Caco-2 (cell line): ENCODE measurements around the gene PRTN3. TPM values are rescaled to one million over a fixed set of nuclear protein-coding genes. Genes with fewer than 3 reads are reported as not detected.

Source experiments
- BruUV-seq: library from RNA; stranded (reverse); fragments of 400-500 nt; replicated peaks from 2 replicates; lab custom pipeline; 2021; lab: Mats Ljungman, UMichigan
- CTCF ChIA-PET: fragments of 300-600 bp; sonication (Branson Sonifier 250); formaldehyde crosslinking; loops from one replicate; lab custom pipeline; 2022; ENCODE audit warnings: antibody characterized with exemption; lab: Charles Lee
- POLR2A ChIA-PET: fragments of 300-600 bp; sonication (Branson Sonifier 250); formaldehyde crosslinking; loops from one replicate; lab custom pipeline; 2022; ENCODE audit warnings: antibody characterized with exemption; lab: Charles Lee
- DNase-seq, 2 experiments: peaks; one replicate each; pipeline versions ENCODE4 v3.0.0 to v3.0.0-alpha.2; 2020 to 2022
- H3K27me3 ChIP-seq: replicated peaks from 2 replicates; pipeline ENCODE4 v1.6.0; 2011; ENCODE audit warnings: low read length; ENCODE audit not compliant: control insufficient read depth, insufficient read depth
- H3K36me3 ChIP-seq: 2 replicates; pipeline ENCODE4 v1.5.1; 2011; ENCODE audit warnings: low read length; ENCODE audit not compliant: control insufficient read depth, insufficient read depth
- H3K4me1 ChIP-seq: fragments of 250-450 bp; sonication (Bioruptor Pico); 2 replicates; pipeline ENCODE4 v1.5.1; 2020; ENCODE audit warnings: mild to moderate bottlenecking
- H3K4me3 ChIP-seq: 2 replicates; pipeline ENCODE4 v1.5.1; 2011; ENCODE audit warnings: low read depth, mild to moderate bottlenecking, control low read depth, low read length
- H3K9me3 ChIP-seq: fragments of 250-450 bp; sonication (Bioruptor Pico); 2 replicates; pipeline ENCODE4 v1.5.1; 2020; ENCODE audit warnings: mild to moderate bottlenecking, moderate library complexity
- H3K27ac Mint-ChIP-seq: one replicate; pipeline ENCODE4 v1.8.0; 2022; ENCODE audit warnings: mixed read lengths; ENCODE audit not compliant: unreplicated experiment
- H3K27me3 Mint-ChIP-seq: one replicate; pipeline ENCODE4 v1.8.0; 2022; ENCODE audit warnings: mixed read lengths; ENCODE audit not compliant: insufficient read depth, unreplicated experiment
- H3K36me3 Mint-ChIP-seq: one replicate; pipeline ENCODE4 v1.8.0; 2022; ENCODE audit warnings: mild to moderate bottlenecking, mixed read lengths; ENCODE audit not compliant: insufficient read depth, unreplicated experiment
- H3K4me1 Mint-ChIP-seq: one replicate; pipeline ENCODE4 v1.8.0; 2022; ENCODE audit warnings: low read depth, mixed read lengths; ENCODE audit not compliant: unreplicated experiment
- H3K4me3 Mint-ChIP-seq: one replicate; pipeline ENCODE4 v1.8.0; 2022; ENCODE audit warnings: mild to moderate bottlenecking, moderate library complexity, mixed read lengths; ENCODE audit not compliant: unreplicated experiment
- H3K9me3 Mint-ChIP-seq: one replicate; pipeline ENCODE4 v1.8.0; 2022; ENCODE audit warnings: mixed read lengths; ENCODE audit not compliant: unreplicated experiment
- CTCF ChIP-seq, 2 experiments: fragments of 200-600 bp in 1 of 2; IDR thresholded peaks; 1 replicate in 1 of 2; 2 replicates in 1 of 2; pipeline versions ENCODE4 v1.5.1 to v1.8.0; 2011 to 2022; ENCODE audit warnings: antibody characterized with exemption in 1 of 2, control low read depth in 1 of 2, inconsistent platforms in 1 of 2, low read depth in 1 of 2, low read length in 1 of 2, mild to moderate bottlenecking in 1 of 2, moderate library complexity in 1 of 2; ENCODE audit not compliant: insufficient read depth in 1 of 2, severe bottlenecking in 1 of 2, unreplicated experiment in 1 of 2
- intact Hi-C: fragments of 100-400 bp; cut with micrococcal nuclease; formaldehyde crosslinking; loops from one replicate; pipeline ENCODE4 v1.10.0; 2022; ENCODE audit not compliant: unreplicated experiment
- total RNA-seq: library from RNA; stranded (reverse); gene quantifications from 2 replicates; pipeline ENCODE4 v1.2.3, GENCODE V29; 2022

Gene PRTN3
- total RNA-seq, 1 experiment from 2014 or later, result 0.29 TPM

- DNase-seq, result no peak
- H3K9me3 Mint-ChIP-seq, result no peaks in the 10 kb centered on the region
- no peaks in the 10 kb centered on the region for H3K36me3 Mint-ChIP-seq
- H3K27me3 ChIP-seq, result no peaks in the 10 kb centered on the region
- H3K27me3 Mint-ChIP-seq, result no peaks in the 10 kb centered on the region
- BruUV-seq, result no TSS peak
- no peaks in the 10 kb centered on the region for H3K9me3 ChIP-seq
- no peak within 1 kb of the TSS for H3K4me3 Mint-ChIP-seq
- TF ChIP-seq CTCF (IDR thresholded peaks at IDR 0.05; ENCODE audit: insufficient read depth in 1 of 2, low read depth in 1 of 2, low read length in 1 of 2, severe bottlenecking in 1 of 2, unreplicated experiment in 1 of 2), result no peak
- no peak within 1 kb of the TSS for H3K4me3 ChIP-seq
- ChIA-PET POLR2A (no interaction called here), CTCF (no interaction called here)
- H3K36me3 ChIP-seq, result no peaks in the 10 kb centered on the region
- H3K27ac Mint-ChIP-seq, result no peak within 1 kb of the TSS
- no peaks in the 10 kb centered on the region for H3K4me1 Mint-ChIP-seq
- intact Hi-C loops, result no loop called here
- no peaks in the 10 kb centered on the region for H3K4me1 ChIP-seq
These were observed 13.0 kb upstream of the PRTN3 start, which contains the start of gene AZU1 for GRCh38 chr19:827710-828321. AZU1 (plus strand) TSS chr19:827837; CDS start chr19:827847, 10 bp downstream.

DNA sequence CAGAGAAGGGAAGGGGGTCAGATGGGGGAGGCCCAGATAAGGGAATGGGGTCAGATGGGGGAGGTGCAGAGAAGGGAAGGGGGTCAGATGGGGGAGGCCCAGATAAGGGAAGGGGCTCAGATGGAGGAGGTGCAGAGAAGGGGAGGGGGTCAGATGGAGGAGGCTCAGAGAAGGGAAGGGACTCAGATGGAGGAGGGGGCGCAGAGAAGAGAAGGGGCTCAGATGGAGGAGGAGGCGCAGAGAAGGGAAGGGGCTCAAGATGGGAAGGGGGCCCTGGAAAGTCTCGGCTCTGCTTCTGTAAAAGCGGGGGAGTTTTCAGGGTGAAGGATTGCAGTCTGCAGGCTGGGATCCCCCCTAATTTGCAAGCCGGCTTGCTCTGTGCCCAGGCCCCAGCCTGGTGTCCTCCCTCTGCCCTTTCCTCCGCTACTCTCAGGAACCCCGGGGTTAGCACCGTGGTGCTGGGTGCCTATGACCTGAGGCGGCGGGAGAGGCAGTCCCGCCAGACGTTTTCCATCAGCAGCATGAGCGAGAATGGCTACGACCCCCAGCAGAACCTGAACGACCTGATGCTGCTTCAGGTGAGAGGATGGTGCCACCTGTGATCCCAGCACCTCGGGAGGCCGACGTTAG is 11.6 kb upstream of the PRTN3 start:
- no peak for DNase-seq
- Mint-ChIP-seq H3K9me3 (no peaks in the 10 kb centered on the region), H3K36me3 (no peaks in the 10 kb centered on the region), H3K27me3 (no peaks in the 10 kb centered on the region), H3K27ac (no peak overlapping the region), H3K4me1 (no peaks in the 10 kb centered on the region), H3K4me3 (no peak overlapping the region)
- POLR2A ChIA-PET, result no interaction called here
- BruUV-seq, result no TSS peak
- Histone ChIP-seq H3K4me1 (no peaks in the 10 kb centered on the region), H3K9me3 (no peaks in the 10 kb centered on the region), H3K27me3 (no peaks in the 10 kb centered on the region), H3K36me3 (no peaks in the 10 kb centered on the region), H3K4me3 (no peak overlapping the region)
- CTCF ChIA-PET, result no interaction called here
- TF ChIP-seq CTCF (IDR thresholded peaks at IDR 0.05; ENCODE audit: insufficient read depth in 1 of 2, low read depth in 1 of 2, low read length in 1 of 2, severe bottlenecking in 1 of 2, unreplicated experiment in 1 of 2), result no peak
- intact Hi-C loops, result no loop called here

- H3K36me3 ChIP-seq, result no peaks in the 10 kb centered on the region
- H3K9me3 Mint-ChIP-seq, result no peaks in the 10 kb centered on the region
- no peaks in the 10 kb centered on the region for H3K36me3 Mint-ChIP-seq
- no peak overlapping the region for H3K4me3 Mint-ChIP-seq
- H3K27ac Mint-ChIP-seq, result no peak overlapping the region
- no TSS peak for BruUV-seq
- intact Hi-C loops, result no loop called here
- no peaks in the 10 kb centered on the region for H3K27me3 Mint-ChIP-seq
- no peaks in the 10 kb centered on the region for H3K9me3 ChIP-seq
- H3K4me3 ChIP-seq, result no peak overlapping the region
- TF ChIP-seq CTCF (IDR thresholded peaks at IDR 0.05; ENCODE audit: insufficient read depth in 1 of 2, low read depth in 1 of 2, low read length in 1 of 2, severe bottlenecking in 1 of 2, unreplicated experiment in 1 of 2), result no peak
- POLR2A ChIA-PET, result no interaction called here
- H3K4me1 Mint-ChIP-seq, result no peaks in the 10 kb centered on the region
- no peaks in the 10 kb centered on the region for H3K27me3 ChIP-seq
- CTCF ChIA-PET, result interaction anchor here (0.6 kb wide), 1 partner anchor 127 kb away, joined by 3 read pairs; no protein-coding TSS in a partner anchor
- DNase-seq, result no peak
- no peaks in the 10 kb centered on the region for H3K4me1 ChIP-seq
These were observed 9.1 kb upstream of the PRTN3 start for GRCh38 chr19:831407-832369.
